ENCODE data around the gene LRRIQ3. TPM values are rescaled to one million over a fixed set of nuclear protein-coding genes. Genes with fewer than 3 reads are reported as not detected.

LRRIQ3 gene
- total RNA-seq, 2 donors from 2014 or later, result 0.26 TPM; not detected in 1

- intact Hi-C loops (cut with DNase I), result no loop called here
These were observed 39.1 kb upstream of the LRRIQ3 start for GRCh38 chr1:74237035-74237434.

GRCh38 chr1:74236440-74236839 lies 38.5 kb upstream of the LRRIQ3 start:
- 86 to 94% methylated on average over 3 of the region's 3 CpGs for WGBS, 2 donors
- no peaks in the 10 kb centered on the region for H3K9me3 ChIP-seq

More at GRCh38 chr1:74237035-74237434, 39.1 kb upstream of the LRRIQ3 start:
- no peaks in the 10 kb centered on the region for H3K9me3 ChIP-seq
- no peak for TF ChIP-seq POLR2A (IDR thresholded peaks at IDR 0.05)
- TF ChIP-seq CTCF (IDR thresholded peaks at IDR 0.05), result no peak
- H3K36me3 ChIP-seq (replicated peaks in 1 of 2; ENCODE audit: insufficient read depth in 1 of 2, low read depth in 2 of 2), result no peaks in the 10 kb centered on the region
- ATAC-seq (no peak), DNase-seq (no peak)
- 41 to 45% methylated on average over 1 of the region's 1 CpG for WGBS, 2 donors
- H3K27ac ChIP-seq, result no peak overlapping the region
- H3K27me3 ChIP-seq, result no peaks in the 10 kb centered on the region
- no peaks in the 10 kb centered on the region for H3K4me1 ChIP-seq
- H3K4me3 ChIP-seq, result no peak overlapping the region

GRCh38 chr1:74235153-74235552 lies 37.2 kb upstream of the LRRIQ3 start, which contains the start of gene TNNI3K:
Gene TNNI3K (plus strand): TSS chr1:74235387. CDS start chr1:74235452, 65 bp downstream.
- Histone ChIP-seq H3K4me1 (no peaks in the 10 kb centered on the region), H3K27ac (no peak within 1 kb of the TSS), H3K9me3 (no peaks in the 10 kb centered on the region), H3K27me3 (no peaks in the 10 kb centered on the region), H3K36me3 (replicated peaks in 1 of 2; ENCODE audit: insufficient read depth in 1 of 2, low read depth in 2 of 2) (no peaks in the 10 kb centered on the region), H3K4me3 (no peak within 1 kb of the TSS)
- ATAC-seq, result no peak
- DNase-seq, result no peak
- intact Hi-C loops (cut with DNase I), result no loop called here
- TF ChIP-seq POLR2A (IDR thresholded peaks at IDR 0.05), result no peak
- TF ChIP-seq CTCF (IDR thresholded peaks at IDR 0.05), result no peak
- WGBS, 2 donors, result 17 to 25% methylated on average over 2 of the region's 2 CpGs

More at GRCh38 chr1:74236440-74236839, 38.5 kb upstream of the LRRIQ3 start:
- Histone ChIP-seq H3K4me1 (no peaks in the 10 kb centered on the region), H3K4me3 (no peak overlapping the region), H3K27ac (no peak overlapping the region), H3K36me3 (replicated peaks in 1 of 2; ENCODE audit: insufficient read depth in 1 of 2, low read depth in 2 of 2) (no peaks in the 10 kb centered on the region), H3K27me3 (no peaks in the 10 kb centered on the region)
- no peak for TF ChIP-seq POLR2A (IDR thresholded peaks at IDR 0.05)
- intact Hi-C loops (cut with DNase I), result no loop called here
- ATAC-seq (no peak), DNase-seq (no peak)

- intact Hi-C loops (cut with DNase I), result no loop called here
These were observed 25.5 kb upstream of the LRRIQ3 start for GRCh38 chr1:74223453-74223852.

GRCh38 chr1:74222701-74223100 lies 24.7 kb upstream of the LRRIQ3 start:
- intact Hi-C loops (cut with DNase I), result no loop called here
- no peak for DNase-seq
- no peak for ATAC-seq
- Histone ChIP-seq H3K36me3 (replicated peaks in 1 of 2; ENCODE audit: insufficient read depth in 1 of 2, low read depth in 2 of 2) (no peaks in the 10 kb centered on the region), H3K27ac (no peak overlapping the region), H3K9me3 (peaks cover 0 to 6% (median 0%) of the 10 kb centered on the region in 3 donors), H3K27me3 (no peaks in the 10 kb centered on the region), H3K4me3 (no peak overlapping the region), H3K4me1 (no peaks in the 10 kb centered on the region)
- TF ChIP-seq POLR2A (IDR thresholded peaks at IDR 0.05) (no peak), CTCF (IDR thresholded peaks at IDR 0.05) (no peak)
- WGBS, 2 donors, result 87 to 95% methylated on average over 5 of the region's 5 CpGs

More at GRCh38 chr1:74223453-74223852, 25.5 kb upstream of the LRRIQ3 start:
- Histone ChIP-seq H3K36me3 (replicated peaks in 1 of 2; ENCODE audit: insufficient read depth in 1 of 2, low read depth in 2 of 2) (no peaks in the 10 kb centered on the region), H3K27ac (no peak overlapping the region), H3K9me3 (peaks cover 0 to 9% (median 0%) of the 10 kb centered on the region in 3 donors), H3K4me1 (no peaks in the 10 kb centered on the region), H3K4me3 (no peak overlapping the region), H3K27me3 (no peaks in the 10 kb centered on the region)
- TF ChIP-seq CTCF (IDR thresholded peaks at IDR 0.05) (no peak), POLR2A (IDR thresholded peaks at IDR 0.05) (no peak)
- DNase-seq (no peak), ATAC-seq (no peak)
- 60 to 79% methylated on average over 3 of the region's 3 CpGs for WGBS, 2 donors
